CD4-positive, alpha-beta memory T cell (primary cell): ENCODE results near the gene FBLN7. TPM values are rescaled to one million over a fixed set of nuclear protein-coding genes. Genes with fewer than 3 reads are reported as not detected.
"Not testable (repeated sequence)": the region's sequence is repeated elsewhere in the genome, so short reads cannot be mapped to it uniquely, and the experiment has no call there.

ENCODE experiments used
- CTCF ChIA-PET: fragments of 350-600 bp; sonication (Branson Sonifier 250); formaldehyde crosslinking; loops from one replicate; lab custom pipeline; 2021; ENCODE audit warnings: inconsistent platforms; ENCODE audit not compliant: partially characterized antibody; lab: Charles Lee
- POLR2A ChIA-PET: fragments of 350-600 bp; sonication (Branson Sonifier 250); formaldehyde crosslinking; loops from one replicate; lab custom pipeline; 2021; ENCODE audit not compliant: partially characterized antibody; lab: Charles Lee
- DNase-seq, 5 donors: peaks; one replicate each; pipeline versions ENCODE4 v3.0.0 to v3.0.0-alpha.2; 2020 to 2022; ENCODE audit warnings: mixed read lengths in 1 of 5
- H3K27ac ChIP-seq: one replicate; pipeline ENCODE4 v1.7.0; 2013; ENCODE audit warnings: low read depth, low read length
- H3K27me3 ChIP-seq: 2 replicates; pipeline ENCODE4 v1.7.0; 2013; ENCODE audit warnings: mild to moderate bottlenecking, low read length, moderate library complexity; ENCODE audit not compliant: insufficient read depth
- H3K36me3 ChIP-seq: 2 replicates; pipeline ENCODE4 v1.7.0; 2013; ENCODE audit warnings: mild to moderate bottlenecking, low read length, moderate library complexity; ENCODE audit not compliant: insufficient read depth
- H3K4me1 ChIP-seq: 2 replicates; pipeline ENCODE4 v1.7.0; 2013; ENCODE audit warnings: mild to moderate bottlenecking, low read length, moderate library complexity; ENCODE audit not compliant: insufficient read depth
- H3K4me3 ChIP-seq, 2 donors: one replicate each; pipeline ENCODE4 v1.7.0; 2013; ENCODE audit warnings: low read length in 2 of 2, mild to moderate bottlenecking in 1 of 2
- H3K9me3 ChIP-seq, 2 donors: one replicate each; pipeline ENCODE4 v1.7.0; 2013; ENCODE audit warnings: low read length in 2 of 2, control low read depth in 1 of 2; ENCODE audit not compliant: control insufficient read depth in 1 of 2
- H3K27ac Mint-ChIP-seq, 7 donors: one replicate each; pipeline ENCODE4 v1.8.0; 2020 to 2021; ENCODE audit warnings: mixed read lengths in 7 of 7, mild to moderate bottlenecking in 6 of 7, inconsistent platforms in 3 of 7, moderate library complexity in 3 of 7
- H3K27me3 Mint-ChIP-seq, 2 donors: one replicate each; pipeline ENCODE4 v1.8.0; 2020 to 2021; ENCODE audit warnings: mixed read lengths in 2 of 2
- H3K36me3 Mint-ChIP-seq, 2 donors: one replicate each; pipeline ENCODE4 v1.8.0; 2020 to 2021; ENCODE audit warnings: mixed read lengths in 2 of 2, inconsistent platforms in 1 of 2, mild to moderate bottlenecking in 1 of 2
- H3K4me1 Mint-ChIP-seq, 4 donors: one replicate each; pipeline ENCODE4 v1.8.0; 2020 to 2021; ENCODE audit warnings: mixed read lengths in 4 of 4, mild to moderate bottlenecking in 1 of 4
- H3K4me3 Mint-ChIP-seq, 8 donors: one replicate each; pipeline ENCODE4 v1.8.0; 2020 to 2021; ENCODE audit warnings: mixed read lengths in 8 of 8, mild to moderate bottlenecking in 7 of 8, moderate library complexity in 6 of 8, inconsistent platforms in 3 of 8
- H3K9me3 Mint-ChIP-seq, 8 donors: one replicate each; pipeline ENCODE4 v1.8.0; 2020 to 2021; ENCODE audit warnings: mixed read lengths in 8 of 8, mild to moderate bottlenecking in 5 of 8, inconsistent platforms in 3 of 8, moderate library complexity in 1 of 8
- intact Hi-C: fragments of 100-400 bp; cut with micrococcal nuclease; formaldehyde crosslinking; loops from one replicate; pipeline ENCODE4 v1.15.1; 2023
- polyA plus RNA-seq, 2 donors: library from polyadenylated mRNA; unstranded; fragments of 300-500 nt; fragmentation: Illumina TruSeq; gene quantifications; one replicate each; pipeline ENCODE4 v1.2.3, GENCODE V29; 2021
- total RNA-seq, 2 experiments: library from RNA; stranded (reverse); gene quantifications; one replicate each; pipeline ENCODE4 v1.2.3, GENCODE V29; 2021

FBLN7 gene
- total and polyA plus RNA-seq, 4 experiments from 2014 or later = 29.3 to 41.2 (median 35.7) TPM

DNA sequence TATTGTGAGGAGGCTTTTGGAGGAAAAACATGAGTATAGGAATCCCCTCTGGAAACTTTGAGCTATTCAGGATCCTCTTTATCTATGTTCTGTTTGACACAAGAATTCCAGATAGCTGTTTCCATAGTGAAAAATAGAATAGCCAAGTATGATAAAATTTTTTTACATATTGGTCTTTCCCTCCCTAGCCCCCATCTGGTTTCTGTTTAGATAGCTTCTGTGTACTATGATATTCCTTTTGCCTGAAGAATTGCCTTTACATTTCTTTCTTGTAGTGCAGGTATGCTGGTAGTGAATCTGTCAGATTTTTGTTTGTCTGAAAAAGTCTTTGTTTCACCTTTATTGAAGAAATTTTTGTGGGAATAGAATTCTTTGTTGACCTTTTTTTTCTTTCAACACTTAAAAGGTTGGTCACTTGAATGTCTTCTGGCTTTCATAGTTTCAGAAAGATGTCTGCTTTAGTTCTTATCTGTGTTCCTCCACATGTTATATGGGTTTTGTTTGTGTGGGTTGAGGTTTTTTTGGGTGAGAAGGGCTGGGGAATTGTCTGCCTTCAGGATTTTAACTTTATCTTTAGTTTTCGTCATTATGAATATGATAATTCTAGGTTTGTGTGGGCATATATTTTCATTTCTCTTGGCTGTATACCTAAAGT lies 29.9 kb upstream of the FBLN7 start:
- Histone ChIP-seq H3K9me3 (no peaks in the 10 kb centered on the region), H3K36me3 (peaks cover 23% of the 10 kb centered on the region), H3K27me3 (no peaks in the 10 kb centered on the region), H3K4me3 (no peak overlapping the region), H3K4me1 (no peaks in the 10 kb centered on the region), H3K27ac (no peak overlapping the region)
- DNase-seq = no peak
- Mint-ChIP-seq H3K4me3 (no peak overlapping the region), H3K4me1 (peaks cover 0 to 2% (median 0%) of the 10 kb centered on the region in 4 donors), H3K27ac (peak overlapping the region in 1 of 7 donors; percentile 30), H3K27me3 (no peaks in the 10 kb centered on the region), H3K9me3 (peaks cover 2 to 31% (median 18%) of the 10 kb centered on the region in 8 donors), H3K36me3 (peaks cover 89 to 94% of the 10 kb centered on the region in 2 donors)
- POLR2A ChIA-PET = no interaction called here
- intact Hi-C loops = no loop called here
- CTCF ChIA-PET = interaction anchor here (1.0 kb wide), 1 partner anchor 9 kb away, joined by 3 read pairs; no protein-coding TSS in a partner anchor

DNA sequence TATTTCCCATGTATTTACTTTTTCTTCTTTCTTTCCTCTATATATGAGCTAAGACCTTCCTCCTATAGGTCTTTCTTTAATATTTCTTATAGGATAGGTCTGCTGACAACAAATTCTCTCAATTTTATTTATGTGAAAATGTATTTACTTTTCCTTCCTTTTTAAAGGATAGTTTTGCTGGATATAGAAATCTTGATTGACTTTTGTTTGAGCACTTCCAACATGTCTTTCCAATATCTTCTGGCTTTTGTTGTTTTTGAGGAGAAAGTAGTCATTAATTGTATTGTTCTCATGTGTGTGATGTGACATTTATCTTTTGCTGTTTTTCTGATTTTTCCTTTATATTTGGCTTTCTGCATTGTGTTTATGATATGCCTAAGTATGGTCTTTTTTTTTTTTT lies 28.9 kb upstream of the FBLN7 start:
- Mint-ChIP-seq H3K9me3 (peaks cover 2 to 31% (median 18%) of the 10 kb centered on the region in 8 donors), H3K4me1 (no peaks in the 10 kb centered on the region), H3K4me3 (no peak overlapping the region), H3K27ac (no peak overlapping the region), H3K27me3 (no peaks in the 10 kb centered on the region), H3K36me3 (peaks cover 82 to 85% of the 10 kb centered on the region in 2 donors)
- Histone ChIP-seq H3K27me3 (no peaks in the 10 kb centered on the region), H3K9me3 (no peaks in the 10 kb centered on the region), H3K27ac (no peak overlapping the region), H3K36me3 (peaks cover 23% of the 10 kb centered on the region), H3K4me3 (no peak overlapping the region), H3K4me1 (no peaks in the 10 kb centered on the region)
- ChIA-PET CTCF (no interaction called here), POLR2A (no interaction called here)
- no peak for DNase-seq
- intact Hi-C loops = no loop called here

DNA sequence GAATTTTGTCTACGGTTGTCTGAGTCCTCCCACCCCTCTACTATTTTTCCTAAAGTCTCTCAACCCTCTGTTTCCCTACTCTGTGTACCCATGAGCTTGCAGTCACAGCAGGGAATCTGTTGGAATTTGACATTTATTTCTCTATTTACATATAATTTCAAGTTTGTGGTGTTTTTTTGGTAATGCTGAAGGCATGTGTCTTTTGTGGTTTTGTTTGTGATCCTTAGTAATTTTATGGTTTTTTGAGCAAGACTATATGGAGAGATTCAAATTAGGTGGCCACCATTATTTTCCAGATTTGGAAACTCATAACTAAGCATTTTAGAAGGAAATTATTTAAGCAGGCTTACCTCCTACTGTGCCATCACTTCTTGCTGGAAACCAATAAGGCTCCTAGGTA lies 27.2 kb upstream of the FBLN7 start:
- peaks cover 71 to 75% of the 10 kb centered on the region in 2 donors for H3K36me3 Mint-ChIP-seq
- H3K9me3 ChIP-seq = no peaks in the 10 kb centered on the region
- intact Hi-C loops = no loop called here
- H3K9me3 Mint-ChIP-seq = peaks cover 2 to 31% (median 18%) of the 10 kb centered on the region in 8 donors
- no peak overlapping the region for H3K27ac ChIP-seq
- H3K36me3 ChIP-seq = peaks cover 22% of the 10 kb centered on the region
- no peak for DNase-seq
- H3K4me3 Mint-ChIP-seq = no peak overlapping the region
- no peaks in the 10 kb centered on the region for H3K27me3 Mint-ChIP-seq
- no peaks in the 10 kb centered on the region for H3K4me1 Mint-ChIP-seq
- no peaks in the 10 kb centered on the region for H3K4me1 ChIP-seq
- no peak overlapping the region for H3K27ac Mint-ChIP-seq
- POLR2A ChIA-PET = no interaction called here
- H3K4me3 ChIP-seq = no peak overlapping the region
- no peaks in the 10 kb centered on the region for H3K27me3 ChIP-seq
- CTCF ChIA-PET = no interaction called here

DNA sequence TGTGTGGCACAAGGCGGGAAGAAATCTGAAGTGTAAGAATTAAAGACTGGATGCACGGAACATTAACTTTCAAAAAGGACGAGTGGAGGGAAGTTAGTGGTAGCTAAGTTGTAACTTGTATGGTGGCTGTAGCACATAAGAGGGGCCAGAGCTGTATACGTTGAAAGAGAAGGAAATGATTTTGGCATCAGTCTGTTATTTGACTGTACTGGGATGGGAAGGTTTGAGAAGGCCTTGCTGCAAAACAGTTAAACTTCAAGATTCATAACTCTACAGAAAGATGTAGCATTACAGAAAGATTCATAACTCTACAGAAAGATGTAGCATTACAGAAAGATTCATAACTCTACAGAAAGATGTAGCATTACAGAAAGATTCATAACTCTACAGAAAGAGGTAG lies 24.8 kb upstream of the FBLN7 start:
- H3K4me1 ChIP-seq, H3K27ac ChIP-seq, intact Hi-C loops, H3K4me3 ChIP-seq, H3K4me1 Mint-ChIP-seq, H3K27me3 ChIP-seq, H3K27ac Mint-ChIP-seq, H3K9me3 ChIP-seq, DNase-seq, H3K27me3 Mint-ChIP-seq, POLR2A ChIA-PET, H3K4me3 Mint-ChIP-seq: not testable (repeated sequence)
- peaks cover 2 to 18% (median 14%) of the 10 kb centered on the region in 8 donors for H3K9me3 Mint-ChIP-seq
- CTCF ChIA-PET = interaction anchor here (1.3 kb wide), 1 partner anchor 9 kb away, joined by 6 read pairs; no protein-coding TSS in a partner anchor
- H3K36me3 ChIP-seq = peaks cover 24% of the 10 kb centered on the region
- H3K36me3 Mint-ChIP-seq = peaks cover 71% of the 10 kb centered on the region in 2 donors

DNA sequence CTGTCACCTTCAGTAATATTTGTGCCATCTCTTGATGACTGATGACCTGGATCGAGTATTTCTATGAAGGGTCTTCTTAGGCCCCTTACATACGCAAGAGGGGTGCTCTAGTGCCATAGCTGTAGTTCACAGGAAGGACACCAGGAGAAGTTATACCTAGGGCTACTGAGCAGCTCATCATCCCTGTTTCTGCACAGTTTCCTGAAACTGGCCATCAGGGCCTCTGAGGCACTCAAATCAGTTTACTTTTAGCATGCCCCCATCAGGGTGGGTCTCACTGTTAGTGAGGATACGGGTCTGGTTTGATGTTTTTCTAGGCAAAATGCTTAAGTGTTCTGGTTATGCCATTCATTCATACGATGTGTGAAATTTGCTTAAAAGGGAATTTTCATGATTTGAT lies 20.0 kb upstream of the FBLN7 start:
- Histone ChIP-seq H3K36me3 (peaks cover 7% of the 10 kb centered on the region), H3K27ac (no peak overlapping the region), H3K4me3 (no peak overlapping the region), H3K9me3 (no peaks in the 10 kb centered on the region), H3K27me3 (no peaks in the 10 kb centered on the region), H3K4me1 (no peaks in the 10 kb centered on the region)
- intact Hi-C loops = no loop called here
- no peak overlapping the region for H3K4me3 Mint-ChIP-seq
- no peaks in the 10 kb centered on the region for H3K9me3 Mint-ChIP-seq
- ChIA-PET POLR2A (no interaction called here), CTCF (no interaction called here)
- no peak for DNase-seq
- peaks cover 35 to 41% of the 10 kb centered on the region in 2 donors for H3K36me3 Mint-ChIP-seq
- no peak overlapping the region for H3K27ac Mint-ChIP-seq
- no peaks in the 10 kb centered on the region for H3K27me3 Mint-ChIP-seq
- no peaks in the 10 kb centered on the region for H3K4me1 Mint-ChIP-seq

DNA sequence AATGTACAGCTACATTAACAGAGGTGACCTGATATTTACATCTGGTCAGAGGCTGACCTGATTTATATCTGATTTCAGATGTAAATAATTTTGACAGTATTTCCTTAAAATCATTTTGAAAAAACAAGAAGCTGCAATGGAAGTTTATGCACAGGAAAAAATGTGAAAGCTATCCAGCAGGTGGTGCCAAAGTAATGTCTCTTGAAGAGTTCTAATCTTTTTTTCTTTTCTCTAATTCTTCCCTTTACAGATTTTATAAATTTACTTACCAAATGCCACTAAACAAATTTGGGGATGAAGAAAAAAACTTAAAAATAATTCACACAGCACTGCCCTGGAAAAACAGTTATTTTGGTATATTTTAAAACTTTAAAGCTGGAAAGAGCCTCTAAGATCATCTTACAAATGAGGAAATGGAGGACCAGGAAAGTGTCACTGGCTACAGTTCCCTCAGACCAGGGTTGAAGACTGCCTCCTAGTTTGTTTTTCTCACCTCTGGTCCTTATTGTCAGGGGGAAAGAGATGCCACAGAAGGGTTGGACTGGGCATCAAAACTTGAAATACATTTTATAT lies 16.4 kb upstream of the FBLN7 start:
- Histone ChIP-seq H3K27ac (no peak overlapping the region), H3K36me3 (peaks cover 7% of the 10 kb centered on the region), H3K9me3 (no peaks in the 10 kb centered on the region), H3K4me1 (no peaks in the 10 kb centered on the region), H3K27me3 (no peaks in the 10 kb centered on the region), H3K4me3 (no peak overlapping the region)
- DNase-seq = peak; percentile 46 to 58 (median 52)
- ChIA-PET CTCF (interaction anchor here (0.6 to 2.5 kb wide), 26 partner anchors 9 to 380 kb away, joined by 3 to 21 read pairs (median 4); partner anchors contain the start of genes FBLN7, RGPD8 and ZC3H8), POLR2A (interaction anchor here (0.8 to 1.1 kb wide), 6 partner anchors 60 to 461 kb away, joined by 3 to 5 read pairs (median 3); partner anchors contain the start of gene ZC3H8)
- H3K27me3 Mint-ChIP-seq = no peaks in the 10 kb centered on the region
- peaks cover 0 to 15% (median under 1%) of the 10 kb centered on the region in 8 donors for H3K9me3 Mint-ChIP-seq
- no peak overlapping the region for H3K4me3 Mint-ChIP-seq
- no peaks in the 10 kb centered on the region for H3K4me1 Mint-ChIP-seq
- intact Hi-C loops = loop anchor here (1.0 to 5.0 kb wide), 3 partner anchors 45 to 138 kb away; no protein-coding TSS in a partner anchor
- peaks cover 21 to 35% of the 10 kb centered on the region in 2 donors for H3K36me3 Mint-ChIP-seq
- peak overlapping the region in 3 of 7 donors; percentile 16 to 68 (median 38) for H3K27ac Mint-ChIP-seq

DNA sequence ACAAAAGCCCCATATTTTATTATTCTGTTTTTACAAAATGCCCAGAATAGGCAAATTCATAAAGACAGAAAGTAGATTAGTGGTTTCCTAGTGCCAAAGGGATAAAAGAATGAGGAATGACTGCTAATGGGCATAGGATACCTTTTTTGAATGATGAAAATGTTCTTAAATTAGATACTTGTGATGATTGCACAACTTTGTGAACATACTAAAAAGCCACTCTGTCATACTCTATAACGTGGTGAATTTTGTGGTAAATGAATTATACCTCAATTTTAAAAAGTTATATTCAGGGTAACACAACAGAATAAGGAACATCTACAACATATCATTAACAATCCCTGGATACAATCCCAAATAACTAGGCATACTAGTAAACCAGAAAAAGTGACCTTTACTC lies 9.1 kb upstream of the FBLN7 start:
- ChIA-PET POLR2A (no interaction called here), CTCF (no interaction called here)
- Mint-ChIP-seq H3K4me1 (peaks cover 5 to 11% (median 9%) of the 10 kb centered on the region in 4 donors), H3K9me3 (peaks cover 0 to 47% (median 20%) of the 10 kb centered on the region in 8 donors), H3K27me3 (no peaks in the 10 kb centered on the region), H3K36me3 (peaks cover 0 to 12% of the 10 kb centered on the region in 2 donors), H3K4me3 (no peak overlapping the region), H3K27ac (no peak overlapping the region)
- Histone ChIP-seq H3K27ac (no peak overlapping the region), H3K36me3 (no peaks in the 10 kb centered on the region), H3K4me3 (no peak overlapping the region), H3K9me3 (no peaks in the 10 kb centered on the region), H3K27me3 (no peaks in the 10 kb centered on the region), H3K4me1 (no peaks in the 10 kb centered on the region)
- no peak for DNase-seq
- intact Hi-C loops = no loop called here
